Measurements from ENCODE around the gene SLC17A7.

The SLC17A7 gene

GRCh38 chr19:49425922-49426592, 15.3 kb downstream of the SLC17A7 start:
- Histone ChIP-seq H2AK5ac (ENCODE audit: low read length) (no peak overlapping the region), H3K18ac (ENCODE audit: low read length) (no peak overlapping the region), H3K4me1 (ENCODE audit: control insufficient read depth, low read depth, low read length) (no peaks in the 10 kb centered on the region), H4K5ac (ENCODE audit: low read length) (no peak overlapping the region), H3K56ac (ENCODE audit: low read length) (no peak overlapping the region), H4K8ac (ENCODE audit: low read depth, low read length) (no peak overlapping the region), H3K27ac (ENCODE audit: low read depth, low read length) (no peak overlapping the region), H3K9ac (ENCODE audit: low read length) (no peak overlapping the region), H3K4ac (ENCODE audit: low read depth, low read length) (no peak overlapping the region), H3K4me2 (ENCODE audit: low read length) (no peak overlapping the region), H2BK15ac (replicated peaks; ENCODE audit: low read depth) (no peak overlapping the region), H2BK5ac (ENCODE audit: low read length) (no peak overlapping the region), H3K27me3 (ENCODE audit: insufficient read depth, low read length, poor library complexity) (peaks cover 43% of the 10 kb centered on the region), H3K23ac (ENCODE audit: low read length) (no peak overlapping the region), H3K4me3 (ENCODE audit: low read length) (no peak overlapping the region), H2BK120ac (ENCODE audit: low read depth, low read length) (no peak overlapping the region), H3K79me1 (ENCODE audit: low read length) (no peaks in the 10 kb centered on the region), H3K79me2 (ENCODE audit: control insufficient read depth, insufficient read depth, low read length) (no peaks in the 10 kb centered on the region), H3K36me3 (ENCODE audit: control insufficient read depth, insufficient read depth, low read length) (no peaks in the 10 kb centered on the region)
- no CpG with 5 or more reads among the region's 30 CpGs for WGBS (ENCODE audit: extremely low coverage, insufficient coverage, low lambda C conversion rate)
- DNase-seq, result peak; percentile 71

DNA sequence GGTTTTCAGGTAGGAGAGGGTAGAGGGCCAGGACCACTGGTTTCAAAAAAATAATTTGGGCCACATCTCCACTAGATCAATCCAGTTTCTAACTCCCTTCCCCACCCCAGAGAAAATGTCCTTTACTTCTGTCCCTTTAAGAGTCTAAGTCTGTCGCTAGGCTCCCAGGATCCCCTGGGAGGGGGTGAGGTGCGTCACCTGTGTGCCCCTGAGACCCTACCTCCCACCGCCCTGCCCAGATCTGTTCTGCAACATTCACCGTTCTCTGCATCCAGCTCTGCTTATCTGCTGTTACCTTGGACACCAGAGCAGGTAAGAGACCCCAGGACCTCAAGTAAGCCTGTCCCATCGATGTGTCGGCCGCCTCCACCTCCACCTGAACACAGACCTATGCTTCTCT, 16.1 kb downstream of the SLC17A7 start, which contains the start of gene GFY:
GFY (plus strand) TSS at position 211 of the 400 bp plus-strand sequence. CDS start 1,043 bp downstream, outside the sequence.
- no peak within 1 kb of the TSS for H3K9ac ChIP-seq (ENCODE audit: low read length)
- no peak within 1 kb of the TSS for H3K4me3 ChIP-seq (ENCODE audit: low read length)
- no peaks in the 10 kb centered on the region for H3K79me1 ChIP-seq (ENCODE audit: low read length)
- no peak for DNase-seq
- H3K23ac ChIP-seq (ENCODE audit: low read length), result no peak within 1 kb of the TSS
- H3K27me3 ChIP-seq (ENCODE audit: insufficient read depth, low read length, poor library complexity), result peaks cover 43% of the 10 kb centered on the region
- no CpG with 5 or more reads among the region's 7 CpGs for whole genome bisulfite sequencing (ENCODE audit: extremely low coverage, insufficient coverage, low lambda C conversion rate)
- H3K36me3 ChIP-seq (ENCODE audit: control insufficient read depth, insufficient read depth, low read length), result no peaks in the 10 kb centered on the region
- no peaks in the 10 kb centered on the region for H3K79me2 ChIP-seq (ENCODE audit: control insufficient read depth, insufficient read depth, low read length)
- H2BK5ac ChIP-seq (ENCODE audit: low read length), result no peak within 1 kb of the TSS
- H4K5ac ChIP-seq (ENCODE audit: low read length), result no peak within 1 kb of the TSS
- H2AK5ac ChIP-seq (ENCODE audit: low read length), result no peak within 1 kb of the TSS
- H3K4me2 ChIP-seq (ENCODE audit: low read length), result no peak within 1 kb of the TSS
- no peak within 1 kb of the TSS for H2BK120ac ChIP-seq (ENCODE audit: low read depth, low read length)
- H3K18ac ChIP-seq (ENCODE audit: low read length), result no peak within 1 kb of the TSS
- no peaks in the 10 kb centered on the region for H3K4me1 ChIP-seq (ENCODE audit: control insufficient read depth, low read depth, low read length)
- H3K27ac ChIP-seq (ENCODE audit: low read depth, low read length), result no peak within 1 kb of the TSS
- no peak within 1 kb of the TSS for H3K56ac ChIP-seq (ENCODE audit: low read length)
- no peak within 1 kb of the TSS for H4K8ac ChIP-seq (ENCODE audit: low read depth, low read length)
- no peak within 1 kb of the TSS for H2BK15ac ChIP-seq (replicated peaks; ENCODE audit: low read depth)
- no peak within 1 kb of the TSS for H3K4ac ChIP-seq (ENCODE audit: low read depth, low read length)

DNA sequence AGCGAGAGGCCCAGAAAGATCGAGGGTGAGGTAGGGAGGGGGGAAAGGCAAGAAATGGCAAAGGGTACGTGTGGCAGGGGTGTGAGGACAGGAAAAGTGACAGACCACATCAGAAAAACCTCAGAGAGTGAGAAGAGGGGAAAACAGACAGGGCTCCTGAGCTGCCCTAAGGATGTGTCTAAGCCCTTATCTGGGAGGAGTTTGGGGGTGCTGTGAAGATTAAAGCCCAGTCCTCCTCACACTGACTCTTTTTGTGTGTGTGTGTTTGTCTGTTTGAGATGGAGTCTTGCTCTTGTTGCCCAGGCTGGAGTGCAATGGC, 17.4 kb downstream of the SLC17A7 start:
- H3K4me2 ChIP-seq (ENCODE audit: low read length), result no peak overlapping the region
- no peak overlapping the region for H2BK15ac ChIP-seq (replicated peaks; ENCODE audit: low read depth)
- no peaks in the 10 kb centered on the region for H3K4me1 ChIP-seq (ENCODE audit: control insufficient read depth, low read depth, low read length)
- no peak overlapping the region for H2AK5ac ChIP-seq (ENCODE audit: low read length)
- H2BK120ac ChIP-seq (ENCODE audit: low read depth, low read length), result no peak overlapping the region
- no peak overlapping the region for H3K18ac ChIP-seq (ENCODE audit: low read length)
- H3K79me2 ChIP-seq (ENCODE audit: control insufficient read depth, insufficient read depth, low read length), result no peaks in the 10 kb centered on the region
- no peaks in the 10 kb centered on the region for H3K36me3 ChIP-seq (ENCODE audit: control insufficient read depth, insufficient read depth, low read length)
- DNase-seq, result no peak
- H3K23ac ChIP-seq (ENCODE audit: low read length), result peak overlapping the region; percentile 66
- H3K4me3 ChIP-seq (ENCODE audit: low read length), result no peak overlapping the region
- H3K9ac ChIP-seq (ENCODE audit: low read length), result no peak overlapping the region
- H4K5ac ChIP-seq (ENCODE audit: low read length), result no peak overlapping the region
- H2BK5ac ChIP-seq (ENCODE audit: low read length), result no peak overlapping the region
- no peak overlapping the region for H3K56ac ChIP-seq (ENCODE audit: low read length)
- H3K27ac ChIP-seq (ENCODE audit: low read depth, low read length), result no peak overlapping the region
- H4K8ac ChIP-seq (ENCODE audit: low read depth, low read length), result no peak overlapping the region
- WGBS (ENCODE audit: extremely low coverage, insufficient coverage, low lambda C conversion rate), result no CpG with 5 or more reads among the region's 3 CpGs
- no peak overlapping the region for H3K4ac ChIP-seq (ENCODE audit: low read depth, low read length)
- H3K79me1 ChIP-seq (ENCODE audit: low read length), result no peaks in the 10 kb centered on the region
- peaks cover 43% of the 10 kb centered on the region for H3K27me3 ChIP-seq (ENCODE audit: insufficient read depth, low read length, poor library complexity)

- H4K8ac ChIP-seq (ENCODE audit: low read depth, low read length), result no peak within 1 kb of the TSS
- no peak within 1 kb of the TSS for H3K4me2 ChIP-seq (ENCODE audit: low read length)
Observed at GRCh38 chr19:49423071-49423984, 18.0 kb downstream of the SLC17A7 start, which contains the start of gene PTH2. Gene PTH2, minus strand, starts transcription at chr19:49423441. Its CDS starts 102 bp downstream, at chr19:49423339.

GRCh38 chr19:49422407-49423070, 18.8 kb downstream of the SLC17A7 start:
- peak; percentile 63 for DNase-seq
- Histone ChIP-seq H3K4me1 (ENCODE audit: control insufficient read depth, low read depth, low read length) (no peaks in the 10 kb centered on the region), H3K36me3 (ENCODE audit: control insufficient read depth, insufficient read depth, low read length) (no peaks in the 10 kb centered on the region), H3K4me2 (ENCODE audit: low read length) (no peak overlapping the region), H3K79me1 (ENCODE audit: low read length) (no peaks in the 10 kb centered on the region), H2BK15ac (replicated peaks; ENCODE audit: low read depth) (no peak overlapping the region), H4K8ac (ENCODE audit: low read depth, low read length) (no peak overlapping the region), H3K9ac (ENCODE audit: low read length) (no peak overlapping the region), H3K4ac (ENCODE audit: low read depth, low read length) (no peak overlapping the region), H3K56ac (ENCODE audit: low read length) (peak overlapping the region; percentile 49), H2AK5ac (ENCODE audit: low read length) (no peak overlapping the region), H4K5ac (ENCODE audit: low read length) (no peak overlapping the region), H2BK5ac (ENCODE audit: low read length) (no peak overlapping the region), H3K23ac (ENCODE audit: low read length) (peak overlapping the region; percentile 80), H3K27ac (ENCODE audit: low read depth, low read length) (no peak overlapping the region), H3K27me3 (ENCODE audit: insufficient read depth, low read length, poor library complexity) (peaks cover 43% of the 10 kb centered on the region), H3K79me2 (ENCODE audit: control insufficient read depth, insufficient read depth, low read length) (no peaks in the 10 kb centered on the region), H3K4me3 (ENCODE audit: low read length) (no peak overlapping the region), H3K18ac (ENCODE audit: low read length) (no peak overlapping the region), H2BK120ac (ENCODE audit: low read depth, low read length) (no peak overlapping the region)
- no CpG with 5 or more reads among the region's 58 CpGs for WGBS (ENCODE audit: extremely low coverage, insufficient coverage, low lambda C conversion rate)

More at GRCh38 chr19:49423071-49423984, 18.0 kb downstream of the SLC17A7 start, which contains the start of gene PTH2:
- peaks cover 43% of the 10 kb centered on the region for H3K27me3 ChIP-seq (ENCODE audit: insufficient read depth, low read length, poor library complexity)
- H3K4ac ChIP-seq (ENCODE audit: low read depth, low read length), result no peak within 1 kb of the TSS
- no peak within 1 kb of the TSS for H2BK120ac ChIP-seq (ENCODE audit: low read depth, low read length)
- no peak within 1 kb of the TSS for H2BK15ac ChIP-seq (replicated peaks; ENCODE audit: low read depth)
- H4K5ac ChIP-seq (ENCODE audit: low read length), result no peak within 1 kb of the TSS
- H3K18ac ChIP-seq (ENCODE audit: low read length), result no peak within 1 kb of the TSS
- H2BK5ac ChIP-seq (ENCODE audit: low read length), result no peak within 1 kb of the TSS
- H3K56ac ChIP-seq (ENCODE audit: low read length), result peak within 1 kb of the TSS; percentile 49
- H3K36me3 ChIP-seq (ENCODE audit: control insufficient read depth, insufficient read depth, low read length), result no peaks in the 10 kb centered on the region
- H3K4me3 ChIP-seq (ENCODE audit: low read length), result no peak within 1 kb of the TSS
- no peak for DNase-seq
- WGBS (ENCODE audit: extremely low coverage, insufficient coverage, low lambda C conversion rate), result no CpG with 5 or more reads among the region's 42 CpGs
- H3K4me1 ChIP-seq (ENCODE audit: control insufficient read depth, low read depth, low read length), result no peaks in the 10 kb centered on the region
- no peaks in the 10 kb centered on the region for H3K79me2 ChIP-seq (ENCODE audit: control insufficient read depth, insufficient read depth, low read length)
- H3K27ac ChIP-seq (ENCODE audit: low read depth, low read length), result no peak within 1 kb of the TSS
- no peaks in the 10 kb centered on the region for H3K79me1 ChIP-seq (ENCODE audit: low read length)
- H3K23ac ChIP-seq (ENCODE audit: low read length), result peak within 1 kb of the TSS; percentile 80
- no peak within 1 kb of the TSS for H3K9ac ChIP-seq (ENCODE audit: low read length)
- no peak within 1 kb of the TSS for H2AK5ac ChIP-seq (ENCODE audit: low read length)
